ENCODE measurements around the gene PRTFDC1. TPM values are rescaled to one million over a fixed set of nuclear protein-coding genes. Genes with fewer than 3 reads are reported as not detected.
A peak's percentile ranks its signal among the peaks of the same experiment; 100 is the strongest.

Gene PRTFDC1
- total RNA-seq, 1 experiment from 2014 or later, result 7.9 TPM

DNA sequence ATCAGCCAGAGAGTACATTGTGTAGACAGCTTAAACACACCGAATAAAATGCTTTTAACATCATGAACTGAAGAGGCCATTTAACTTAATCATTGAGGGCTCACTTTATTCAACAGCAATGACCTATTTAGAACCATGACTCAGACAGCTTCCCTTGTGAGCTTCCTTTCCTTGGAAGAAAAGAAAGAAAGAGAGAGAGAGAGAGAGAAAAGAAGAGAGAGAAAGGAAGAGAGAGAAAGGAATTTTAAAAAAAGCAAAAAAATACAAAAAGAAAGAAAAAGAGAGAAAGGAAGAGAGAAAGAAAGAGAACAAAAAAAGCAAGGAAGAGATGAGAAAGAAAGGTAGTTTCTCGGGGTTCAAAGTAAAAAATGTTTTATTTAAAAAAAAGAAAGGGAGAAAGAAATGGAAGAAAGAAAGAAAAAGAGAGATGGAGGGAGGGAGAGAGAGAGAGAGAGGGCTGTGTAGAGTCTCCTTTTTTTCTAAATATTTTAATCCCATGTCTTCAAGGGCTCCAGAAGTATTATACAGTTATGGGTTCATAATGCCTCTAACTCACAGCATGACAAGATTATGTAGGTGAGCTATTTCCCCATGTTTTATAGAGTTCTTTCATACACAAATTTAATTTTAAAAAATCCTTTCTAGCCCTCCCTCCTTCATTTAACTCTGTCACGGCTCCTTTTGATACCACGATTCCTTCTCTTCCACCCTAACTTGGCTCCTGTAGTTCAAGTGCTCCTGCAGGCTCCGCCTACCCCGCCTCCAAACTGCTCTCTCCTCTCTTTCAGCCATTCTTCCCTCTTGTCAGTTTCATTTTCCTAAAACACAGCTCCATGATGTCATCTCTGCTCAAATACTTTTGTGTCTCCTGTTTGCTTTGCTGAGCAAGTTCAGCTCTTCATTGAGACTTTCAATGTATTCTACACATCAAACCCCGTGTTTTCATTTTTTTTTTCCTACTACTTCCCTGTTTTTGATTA, 85.5 kb downstream of the PRTFDC1 start:
- no peak for DNase-seq (ENCODE audit: low read depth)
- in situ Hi-C loops (cut with HindIII; ENCODE audit: low pct_unique_long_range_greater_than_20kb, low sequenced_read_pairs), result no loop called here

GRCh38 chr10:24865783-24866182, 86.6 kb downstream of the PRTFDC1 start:
- in situ Hi-C loops (cut with HindIII; ENCODE audit: low pct_unique_long_range_greater_than_20kb, low sequenced_read_pairs), result no loop called here
- no peak for DNase-seq (ENCODE audit: low read depth)

DNA sequence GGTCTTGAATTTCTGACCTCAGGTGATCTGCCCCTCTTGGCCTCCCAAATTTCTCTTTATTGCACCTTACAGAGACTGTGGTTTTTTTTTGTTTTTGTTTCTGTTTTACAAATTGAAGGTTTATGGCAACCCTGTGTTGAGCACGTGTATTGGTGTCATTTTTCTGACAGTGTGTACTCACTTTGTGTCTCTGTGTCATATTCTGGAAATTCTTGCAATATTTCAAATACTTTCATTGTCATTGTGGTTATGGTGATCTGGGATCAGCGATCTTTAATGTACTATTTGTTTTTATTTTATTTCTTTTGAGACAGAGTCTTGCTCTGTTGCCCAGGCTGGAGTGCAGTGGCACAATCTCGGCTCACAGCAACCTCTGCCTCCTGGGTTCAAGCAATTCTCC, 89.8 kb downstream of the PRTFDC1 start:
- DNase-seq (ENCODE audit: low read depth), result no peak
- in situ Hi-C loops (cut with HindIII; ENCODE audit: low pct_unique_long_range_greater_than_20kb, low sequenced_read_pairs), result no loop called here

DNA sequence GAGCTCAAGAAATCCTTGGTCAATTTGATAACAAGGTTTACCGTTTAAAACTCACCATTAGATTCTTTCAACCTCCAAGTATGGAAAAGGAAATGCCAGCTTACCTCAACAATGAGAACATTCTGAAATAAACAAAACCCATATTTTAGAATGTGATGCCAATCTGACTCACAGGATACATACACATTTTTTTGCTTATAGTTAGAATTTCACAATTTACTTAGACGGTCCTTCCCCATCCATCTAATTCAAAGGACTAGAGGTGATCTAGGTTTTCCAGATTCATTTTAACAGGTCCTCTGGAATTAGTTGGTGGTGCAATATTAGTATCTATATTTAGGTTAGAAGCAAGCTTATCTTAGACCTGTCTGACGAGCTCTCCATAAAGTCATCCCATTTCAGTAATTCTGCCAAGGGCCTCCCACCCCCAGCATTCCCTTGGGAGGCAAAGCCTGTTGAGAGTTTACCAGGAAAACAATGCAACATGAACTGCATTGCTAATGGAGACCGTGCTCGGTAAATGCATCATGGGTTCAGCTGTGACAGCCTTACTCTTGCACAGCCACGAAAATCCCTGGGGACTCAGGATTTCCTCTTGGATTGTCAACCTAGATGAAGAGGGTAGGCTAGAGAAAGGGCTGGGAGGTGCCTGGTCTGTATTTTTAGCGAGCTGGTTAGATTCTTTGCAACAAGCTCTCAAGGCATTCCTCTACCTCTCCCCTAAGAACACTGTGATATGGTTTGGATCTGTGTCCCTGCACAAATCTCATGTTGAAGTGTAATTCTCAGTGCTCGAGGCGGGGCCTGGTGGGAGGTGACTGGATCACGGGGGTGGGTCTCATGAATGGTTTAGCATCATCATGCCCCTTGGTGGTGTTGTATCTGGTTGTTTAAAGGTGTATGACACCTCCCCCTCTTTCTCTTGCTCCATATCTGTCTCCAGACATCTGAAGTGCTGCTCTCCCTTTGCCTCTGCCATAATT, 93.8 kb downstream of the PRTFDC1 start:
- in situ Hi-C loops (cut with HindIII; ENCODE audit: low pct_unique_long_range_greater_than_20kb, low sequenced_read_pairs), result no loop called here
- no peak for DNase-seq (ENCODE audit: low read depth)

GRCh38 chr10:24857031-24857725, 95.2 kb downstream of the PRTFDC1 start:
- in situ Hi-C loops (cut with HindIII; ENCODE audit: low pct_unique_long_range_greater_than_20kb, low sequenced_read_pairs), result no loop called here
- DNase-seq (ENCODE audit: low read depth), result no peak

DNA sequence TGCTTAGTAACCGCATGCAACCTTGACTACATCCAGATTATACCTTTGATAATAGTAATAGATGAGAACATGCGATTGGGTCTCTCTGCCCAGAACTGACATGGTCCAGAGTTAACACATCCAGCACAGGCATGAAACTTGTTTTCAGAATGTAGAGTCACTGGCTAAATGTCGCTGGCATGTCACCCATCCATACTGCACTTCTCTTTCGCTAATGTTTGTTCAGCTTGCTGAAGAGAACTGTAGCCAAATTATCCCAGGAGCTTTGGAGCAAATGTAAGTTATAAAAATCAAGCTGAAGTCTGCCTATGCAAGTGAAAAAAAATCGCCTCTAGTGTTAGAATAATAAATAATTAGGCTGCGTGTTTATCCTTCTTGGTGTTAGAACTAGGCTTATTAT, 98.2 kb downstream of the PRTFDC1 start:
- in situ Hi-C loops (cut with HindIII; ENCODE audit: low pct_unique_long_range_greater_than_20kb, low sequenced_read_pairs), result no loop called here
- DNase-seq (ENCODE audit: low read depth), result no peak

DNA sequence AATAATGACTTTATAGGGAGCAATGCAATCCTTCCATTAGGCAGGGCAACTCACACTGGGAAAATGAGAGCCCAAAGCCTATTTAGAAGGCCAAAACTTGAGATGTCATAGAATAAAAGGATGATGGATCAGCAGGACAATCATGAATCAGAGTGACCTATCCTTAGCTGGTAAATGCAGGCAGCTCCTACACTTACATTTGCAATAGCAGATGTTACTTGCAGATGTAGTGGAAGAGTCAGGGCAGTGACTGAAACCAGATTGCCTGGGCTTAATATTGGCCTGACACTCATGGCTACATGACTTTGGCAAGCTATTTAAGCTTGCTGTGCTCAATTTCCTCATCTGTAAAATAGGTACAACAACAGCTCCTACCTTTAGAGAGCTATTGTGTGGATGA, 98.7 kb downstream of the PRTFDC1 start:
- in situ Hi-C loops (cut with HindIII; ENCODE audit: low pct_unique_long_range_greater_than_20kb, low sequenced_read_pairs), result no loop called here
- DNase-seq (ENCODE audit: low read depth), result no peak

DNA sequence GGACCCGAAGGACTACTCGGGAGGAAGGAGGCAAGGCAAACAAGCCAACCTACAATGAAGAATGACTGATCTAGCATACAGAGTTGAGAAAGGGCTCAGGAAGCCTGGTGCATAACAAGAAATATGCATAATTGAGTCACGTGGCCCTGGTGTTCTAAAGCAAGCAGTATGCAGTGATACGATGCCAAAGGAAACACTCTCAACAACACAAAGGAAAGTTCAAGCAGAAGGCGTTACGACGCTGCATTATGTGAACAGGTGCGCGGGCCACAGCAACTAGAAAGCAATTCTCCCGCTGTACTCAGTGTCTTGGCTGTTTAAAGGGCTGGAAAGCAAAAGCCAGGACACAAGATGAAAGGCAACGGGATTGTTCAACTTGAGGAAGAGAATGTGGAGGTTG, 100.8 kb downstream of the PRTFDC1 start:
- in situ Hi-C loops (cut with HindIII; ENCODE audit: low pct_unique_long_range_greater_than_20kb, low sequenced_read_pairs), result no loop called here

GRCh38 chr10:24850727-24851296, 101.6 kb downstream of the PRTFDC1 start:
- in situ Hi-C loops (cut with HindIII; ENCODE audit: low pct_unique_long_range_greater_than_20kb, low sequenced_read_pairs), result no loop called here

More for the DNA sequence above, 100.8 kb downstream of the PRTFDC1 start:
- peak; percentile 23 for DNase-seq (ENCODE audit: low read depth)

DNA sequence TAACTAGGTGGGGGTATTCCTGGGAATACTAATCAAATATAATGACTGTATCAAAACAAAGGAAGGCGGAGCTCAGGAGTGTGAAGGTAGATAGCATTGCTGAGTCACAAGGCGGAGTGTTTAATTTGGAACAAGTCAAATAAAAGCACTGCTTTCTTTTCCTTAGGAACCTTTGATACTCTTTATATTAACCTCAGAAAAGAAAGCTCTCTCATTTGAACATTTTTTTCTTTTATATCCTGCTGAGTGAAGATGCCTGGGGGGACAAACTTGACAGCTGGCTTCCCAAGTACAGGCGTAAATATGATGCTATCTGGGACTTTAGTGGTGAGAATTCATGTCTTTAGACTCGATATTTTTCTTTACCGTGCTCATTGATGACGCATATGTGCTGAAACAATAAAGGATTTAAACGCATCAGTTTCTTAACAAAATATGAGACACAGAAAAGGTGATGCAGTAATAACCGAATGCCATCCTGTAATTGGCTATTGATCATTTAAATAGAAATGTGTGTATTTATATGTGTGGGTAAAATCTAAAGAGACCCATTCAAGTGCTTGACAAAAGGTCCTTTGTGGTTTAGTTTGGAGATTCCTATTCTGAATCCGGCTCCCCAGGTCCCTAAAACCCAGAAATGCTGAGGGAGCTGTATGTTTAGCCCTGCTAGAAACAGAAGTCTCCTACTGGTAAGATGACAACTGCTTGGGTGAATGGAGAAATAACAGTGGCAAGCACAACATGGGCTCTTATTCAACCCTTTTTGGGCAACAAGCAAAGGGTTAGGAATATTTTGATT, 102.7 kb downstream of the PRTFDC1 start:
- in situ Hi-C loops (cut with HindIII; ENCODE audit: low pct_unique_long_range_greater_than_20kb, low sequenced_read_pairs), result no loop called here

More at GRCh38 chr10:24850727-24851296, 101.6 kb downstream of the PRTFDC1 start:
- DNase-seq (ENCODE audit: low read depth), result no peak

GRCh38 chr10:24849051-24849450, 103.4 kb downstream of the PRTFDC1 start:
- in situ Hi-C loops (cut with HindIII; ENCODE audit: low pct_unique_long_range_greater_than_20kb, low sequenced_read_pairs), result no loop called here
- peak; percentile 46 for DNase-seq (ENCODE audit: low read depth)

More for the DNA sequence above, 102.7 kb downstream of the PRTFDC1 start:
- peak; percentile 68 for DNase-seq (ENCODE audit: low read depth)

DNA sequence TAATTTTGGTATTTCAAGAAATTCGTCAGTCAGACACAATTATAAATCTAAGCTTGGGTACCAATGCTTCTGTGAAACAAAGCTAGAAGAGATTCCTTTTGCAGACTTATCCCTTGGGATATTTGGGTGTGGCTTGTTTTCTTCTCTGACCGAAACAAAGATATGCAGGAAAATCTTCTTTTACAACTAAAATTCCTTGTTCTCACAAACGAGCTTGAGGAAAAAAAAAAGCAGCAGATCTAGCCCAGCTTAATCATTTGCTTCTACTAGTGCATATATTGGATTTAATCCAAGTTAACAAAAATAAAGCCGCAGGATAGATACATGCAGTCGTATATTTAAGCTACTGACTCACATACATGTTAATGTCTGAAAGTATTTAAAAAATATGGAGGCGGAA, 104.2 kb downstream of the PRTFDC1 start:
- in situ Hi-C loops (cut with HindIII; ENCODE audit: low pct_unique_long_range_greater_than_20kb, low sequenced_read_pairs), result no loop called here
- peak; percentile 53 for DNase-seq (ENCODE audit: low read depth)

- no peak for DNase-seq (ENCODE audit: low read depth)
- in situ Hi-C loops (cut with HindIII; ENCODE audit: low pct_unique_long_range_greater_than_20kb, low sequenced_read_pairs), result no loop called here
Observed at GRCh38 chr10:24847112-24848070, 105.0 kb downstream of the PRTFDC1 start.

DNA sequence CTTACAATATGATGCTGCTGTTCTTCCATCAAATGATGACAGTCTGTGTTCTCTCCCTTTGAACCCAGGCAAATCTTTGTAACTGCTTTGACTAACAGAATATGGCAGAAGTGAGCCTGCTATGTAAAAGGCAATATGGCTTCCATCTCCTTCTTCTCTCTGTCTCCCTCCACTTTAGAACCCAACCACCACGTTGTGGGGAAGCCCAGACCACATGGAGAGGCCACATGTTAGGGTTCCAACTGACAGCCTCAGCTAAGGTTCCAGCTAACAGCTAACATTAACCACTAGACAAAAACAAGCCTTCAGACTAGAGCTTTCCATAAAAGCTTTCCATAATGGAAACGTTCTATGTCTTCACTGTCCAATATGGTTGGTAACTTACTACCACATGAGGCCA, 107.7 kb downstream of the PRTFDC1 start:
- in situ Hi-C loops (cut with HindIII; ENCODE audit: low pct_unique_long_range_greater_than_20kb, low sequenced_read_pairs), result no loop called here

GRCh38 chr10:24843256-24843655, 109.2 kb downstream of the PRTFDC1 start:
- in situ Hi-C loops (cut with HindIII; ENCODE audit: low pct_unique_long_range_greater_than_20kb, low sequenced_read_pairs), result no loop called here
- no peak for DNase-seq (ENCODE audit: low read depth)

More for the DNA sequence above, 107.7 kb downstream of the PRTFDC1 start:
- no peak for DNase-seq (ENCODE audit: low read depth)

DNA sequence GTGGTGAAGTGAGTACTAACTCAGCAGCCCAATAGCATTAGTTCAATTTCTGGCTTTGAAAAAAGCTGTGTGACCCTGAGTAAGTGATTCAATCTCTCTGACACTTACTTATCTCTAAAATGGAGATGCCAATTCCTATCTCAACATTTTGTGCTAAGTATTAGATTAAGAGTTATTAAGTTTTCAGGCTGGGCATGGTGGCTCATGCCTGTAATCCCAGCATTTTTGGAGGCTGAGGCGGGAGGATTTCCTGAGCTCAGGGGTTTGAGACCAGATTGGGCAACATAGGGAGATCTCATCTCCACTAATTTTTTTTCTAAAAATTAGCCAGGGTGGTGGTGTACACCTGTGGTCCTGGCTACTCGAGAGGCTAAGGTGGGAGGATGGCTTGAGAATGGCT, 109.5 kb downstream of the PRTFDC1 start:
- DNase-seq (ENCODE audit: low read depth), result no peak
- in situ Hi-C loops (cut with HindIII; ENCODE audit: low pct_unique_long_range_greater_than_20kb, low sequenced_read_pairs), result no loop called here

All from Caki2 (cell line).